AG09319 (cell line): ENCODE measurements around the gene IQSEC3.
"Not testable (repeated sequence)": the region's sequence is repeated elsewhere in the genome, so short reads cannot be mapped to it uniquely, and the experiment has no call there.

Experiments
- DNase-seq: peaks from one replicate; pipeline ENCODE4 v3.0.0-alpha.2; 2010; ENCODE audit warnings: low read depth; ENCODE audit errors: extremely low read depth
- CTCF ChIP-seq: IDR thresholded peaks from 2 replicates; pipeline ENCODE4 v1.5.1; 2011; ENCODE audit warnings: low read depth, mild to moderate bottlenecking, inconsistent platforms, low read length, moderate library complexity

The IQSEC3 gene

GRCh38 chr12:213527-213932 lies 147.0 kb downstream of the IQSEC3 start:
- DNase-seq = no peak
- no peak for TF ChIP-seq CTCF

GRCh38 chr12:214003-214741 lies 147.6 kb downstream of the IQSEC3 start, which contains the start of gene SLC6A12:
Gene SLC6A12 (minus strand): TSS chr12:214157. CDS start chr12:209986, 4,171 bp downstream.
- no peak for TF ChIP-seq CTCF
- DNase-seq = no peak

GRCh38 chr12:215116-215515 lies 148.5 kb downstream of the IQSEC3 start:
- DNase-seq = no peak
- no peak for TF ChIP-seq CTCF

GRCh38 chr12:217029-217428 lies 150.5 kb downstream of the IQSEC3 start:
- DNase-seq = not testable (repeated sequence)

GRCh38 chr12:218221-218620 lies 151.7 kb downstream of the IQSEC3 start:
- DNase-seq = no peak
- TF ChIP-seq CTCF = no peak

- DNase-seq = no peak
- TF ChIP-seq CTCF = no peak
These were observed 152.4 kb downstream of the IQSEC3 start for GRCh38 chr12:218728-219590.

GRCh38 chr12:219891-220352 lies 153.4 kb downstream of the IQSEC3 start:
- TF ChIP-seq CTCF = peak; percentile 32
- no peak for DNase-seq
